Fibroblast of skin of abdomen (primary cell): ENCODE measurements around the gene SP140. TPM values are rescaled to one million over a fixed set of nuclear protein-coding genes. Genes with fewer than 3 reads are reported as not detected.
"Not testable (repeated sequence)": the region's sequence is repeated elsewhere in the genome, so short reads cannot be mapped to it uniquely, and the experiment has no call there.

ENCODE experiments used
- DNase-seq: peaks from one replicate; pipeline ENCODE4 v3.0.0-alpha.2; 2013
- polyA plus RNA-seq, 2 experiments: library from polyadenylated mRNA; unstranded; fragments of 120-200 nt; gene quantifications; one replicate each; pipeline ENCODE4 v1.2.1, GENCODE V29; 2013; ENCODE audit not compliant: insufficient read length in 2 of 2

Gene SP140
- not detected for polyA plus RNA-seq (2013, experiment 1 of 2; ENCODE audit: insufficient read length)
- polyA plus RNA-seq (2013, experiment 2 of 2; ENCODE audit: insufficient read length) = 0.25 TPM

DNA sequence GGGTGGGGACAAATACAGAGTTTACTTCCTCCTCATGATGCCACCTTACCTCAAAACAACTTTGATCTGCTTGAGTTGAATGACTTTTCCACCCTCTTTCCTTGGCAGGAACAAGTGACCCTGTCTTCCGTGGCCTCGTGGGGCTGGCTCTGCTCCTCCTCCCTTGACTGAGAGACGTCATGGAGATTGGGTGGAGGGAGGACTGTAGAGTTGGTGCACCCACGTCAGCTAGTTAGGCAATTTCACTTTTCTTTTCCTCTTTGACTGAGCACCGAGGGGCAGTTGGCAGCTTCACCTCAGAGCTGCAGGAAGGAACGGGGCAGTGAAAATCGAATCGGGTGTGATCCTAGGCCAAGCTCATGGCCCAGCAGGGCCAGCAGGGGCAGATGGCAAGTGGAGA, at the start of gene SP140:
SP140 (plus strand) TSS at position 251 of the 400 bp plus-strand sequence; CDS start at position 360, 109 bp downstream.
- DNase-seq = no peak

DNA sequence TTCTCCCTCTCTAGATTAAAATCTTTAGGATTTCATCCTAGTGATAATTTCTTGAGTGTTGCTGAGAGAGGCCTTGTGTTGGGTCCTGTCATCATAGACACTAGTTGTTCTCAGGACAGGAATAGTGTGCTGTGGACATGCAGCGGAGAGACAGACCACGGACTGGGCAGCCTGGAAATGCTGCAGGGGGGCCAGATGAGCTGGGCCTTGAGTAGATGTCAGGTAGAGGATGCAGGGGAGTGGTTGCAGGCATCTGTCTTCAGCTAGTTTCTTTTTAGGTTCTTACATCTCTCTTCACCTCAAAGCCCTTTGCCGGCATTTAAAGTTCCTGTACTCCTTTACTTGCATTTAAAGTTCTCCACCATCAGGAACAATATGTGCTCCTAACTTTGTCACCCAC, 48.5 kb upstream of the SP140 start:
- DNase-seq = no peak

- no peak for DNase-seq
Observed at GRCh38 chr2:230178546-230179485, 46.7 kb upstream of the SP140 start.

DNA sequence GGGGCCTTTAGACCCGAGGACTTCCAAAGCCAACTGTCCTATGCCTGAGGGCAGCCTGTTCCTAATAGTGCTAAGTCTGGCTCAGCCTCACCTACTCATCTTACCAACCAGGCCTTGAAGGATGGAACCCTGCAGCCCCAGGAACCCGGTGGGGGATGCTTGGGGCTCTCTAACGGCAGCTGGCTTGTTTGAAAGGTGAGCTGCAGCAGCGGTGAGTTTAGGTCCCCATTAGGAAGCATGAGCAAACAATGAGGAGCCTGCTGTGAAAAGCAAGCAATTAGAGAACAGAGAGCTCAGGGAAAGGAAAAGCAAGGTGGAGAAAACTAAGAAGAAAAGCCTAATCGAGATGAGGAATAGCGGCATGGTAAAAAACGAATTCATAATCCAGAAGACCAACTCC, 45.6 kb upstream of the SP140 start:
- no peak for DNase-seq

DNA sequence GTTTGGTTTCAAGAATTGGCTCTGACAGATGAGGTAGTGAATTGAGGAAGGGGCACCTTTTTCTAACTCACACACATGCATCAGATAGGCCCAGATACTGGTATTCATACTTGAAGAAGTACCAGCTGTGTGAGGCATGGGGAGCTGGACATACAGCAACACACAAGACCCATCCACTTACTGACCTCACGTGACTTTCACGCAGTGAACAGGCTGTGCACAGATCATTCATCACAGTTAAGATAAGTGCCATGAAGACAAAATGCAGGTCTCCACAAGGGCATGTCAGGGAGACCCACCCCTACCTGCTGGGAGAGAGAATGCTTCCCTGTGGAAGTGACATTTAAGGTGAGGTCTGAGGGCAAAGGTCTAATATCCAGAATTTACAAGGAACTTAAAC, 44.3 kb upstream of the SP140 start:
- no peak for DNase-seq

- DNase-seq = peak; percentile 3
Observed at GRCh38 chr2:230184727-230185578, 40.6 kb upstream of the SP140 start.

DNA sequence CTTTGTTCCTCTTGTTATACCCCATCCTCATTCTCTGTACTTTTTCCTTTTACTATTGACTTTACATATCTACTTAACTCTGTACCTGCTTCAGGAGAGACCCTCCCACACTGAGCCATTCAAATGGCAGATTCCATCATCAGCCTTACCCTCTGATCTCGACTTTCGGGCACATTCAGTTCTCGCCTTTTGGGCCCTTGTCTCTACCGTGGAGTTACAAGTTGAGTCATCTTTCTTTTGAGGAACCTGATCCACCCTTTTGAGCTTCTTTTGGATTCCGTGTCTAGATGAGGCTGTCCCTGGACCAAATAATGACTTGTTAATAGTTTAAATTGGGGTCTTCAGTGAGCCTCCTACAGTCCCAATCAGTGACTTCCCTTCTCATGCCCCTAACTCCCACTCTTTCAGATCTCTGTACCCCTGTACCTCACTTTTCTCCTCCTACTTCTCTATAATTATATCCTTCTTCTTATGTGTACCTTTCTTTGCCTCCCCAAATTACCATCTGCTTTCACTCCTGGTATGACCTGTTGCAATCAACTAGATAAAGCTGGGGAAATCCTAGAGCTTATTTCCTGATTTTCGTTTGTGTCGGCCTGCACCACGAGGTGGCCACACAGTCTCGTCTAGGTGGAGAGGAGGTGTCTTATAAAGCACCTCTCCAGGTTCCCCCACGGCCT, 23.0 kb upstream of the SP140 start:
- no peak for DNase-seq

DNA sequence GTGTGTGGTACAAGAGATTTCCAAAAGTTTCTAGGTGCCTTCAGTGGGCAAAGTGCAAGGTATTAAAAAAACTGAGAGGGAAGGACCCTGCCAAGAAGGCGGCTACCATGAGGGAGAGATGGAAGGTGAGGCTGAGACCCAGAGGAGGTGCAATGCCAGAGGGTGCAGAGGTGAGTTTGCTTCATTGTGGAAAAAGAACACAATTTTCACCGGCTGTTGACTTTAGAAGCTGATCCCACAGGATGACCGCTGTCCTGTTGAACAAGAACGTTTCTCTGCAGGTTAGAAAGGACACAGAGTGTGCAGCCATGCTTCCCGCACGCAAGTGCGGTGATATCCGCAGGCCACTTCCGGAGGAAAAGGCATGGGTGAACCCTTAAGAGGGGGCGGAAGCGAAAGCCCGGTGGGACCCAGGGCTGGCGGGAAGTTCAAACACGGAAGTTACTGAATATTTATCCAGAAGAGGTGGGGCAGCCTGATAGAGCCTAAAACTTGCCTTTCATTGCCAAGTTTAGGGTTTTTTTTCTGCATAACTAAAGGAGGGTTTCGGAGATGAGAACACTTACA, 22.3 kb upstream of the SP140 start:
- no peak for DNase-seq

- DNase-seq = no peak
Observed at GRCh38 chr2:230205034-230205433, 20.5 kb upstream of the SP140 start.

- DNase-seq = no peak
Observed at GRCh38 chr2:230205721-230206120, 19.8 kb upstream of the SP140 start.

GRCh38 chr2:230208576-230208975, 17.0 kb upstream of the SP140 start:
- DNase-seq = no peak

DNA sequence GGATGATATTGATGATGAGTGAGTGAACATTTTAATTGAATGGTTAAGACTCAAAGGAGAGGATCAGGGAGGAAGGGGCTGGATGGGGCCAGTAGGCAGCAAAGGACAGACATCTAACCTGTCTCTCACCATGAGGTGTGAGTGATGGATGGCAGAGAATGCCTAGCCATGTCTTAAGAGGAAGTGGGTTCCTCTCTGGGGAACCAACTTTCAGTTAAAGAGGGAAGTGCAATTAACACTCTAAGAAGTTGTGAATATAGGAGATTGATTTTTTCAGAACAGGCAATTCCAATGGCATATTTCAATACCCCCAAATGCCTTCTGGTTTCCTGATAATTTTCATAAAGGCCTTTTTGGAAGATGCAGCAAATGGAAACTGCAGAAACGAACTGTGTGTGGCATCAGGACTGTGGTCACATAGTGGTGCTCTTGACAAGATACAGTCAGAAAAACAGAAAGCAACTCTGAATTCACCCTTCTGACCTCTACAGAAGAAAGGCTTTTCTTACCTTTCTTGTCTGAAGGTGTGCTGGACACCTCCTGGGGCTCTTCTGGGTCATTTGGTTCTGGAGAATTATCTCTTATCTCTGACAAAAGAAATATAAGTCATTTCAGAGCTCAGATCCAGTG, 16.0 kb upstream of the SP140 start:
- DNase-seq = no peak

DNA sequence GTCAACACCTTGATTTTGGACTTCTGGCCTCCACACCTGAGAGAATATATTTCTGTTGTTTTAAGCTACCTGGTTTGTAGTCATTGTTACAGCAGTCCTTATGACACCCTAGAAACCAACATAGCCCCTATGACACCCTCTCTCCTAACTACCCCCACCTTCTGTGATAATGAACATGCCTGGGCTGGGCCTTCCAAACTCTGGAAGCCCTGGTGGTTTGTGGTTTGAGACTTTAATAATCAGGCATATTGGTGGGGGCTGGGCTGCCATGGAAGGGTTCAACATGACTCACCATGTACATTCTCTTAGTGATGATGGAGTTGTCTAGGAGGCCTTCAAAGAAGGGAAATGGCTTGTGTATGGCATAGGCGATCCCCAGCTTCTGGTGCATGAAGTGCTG, 9.0 kb upstream of the SP140 start:
- no peak for DNase-seq

DNA sequence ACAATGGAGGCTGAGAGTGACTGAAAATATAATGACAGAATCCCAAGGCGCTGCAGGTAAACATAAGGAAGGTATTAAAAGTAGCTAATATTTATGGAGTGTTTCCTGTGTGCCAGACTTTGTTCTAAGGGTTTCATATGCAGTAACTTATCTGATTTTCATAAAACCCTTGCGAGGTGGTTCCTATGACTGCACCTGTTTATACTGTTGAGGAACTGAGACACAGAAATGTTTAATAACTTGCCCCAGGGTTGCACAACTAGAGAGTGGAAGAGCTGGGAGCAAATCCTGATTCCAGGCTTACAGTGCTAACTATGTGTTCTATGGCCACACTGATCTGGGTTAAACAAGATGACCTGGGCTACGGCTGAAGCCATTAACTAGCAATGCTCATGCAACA, 8.1 kb upstream of the SP140 start:
- DNase-seq = no peak

- no peak for DNase-seq
Observed at GRCh38 chr2:230218421-230218820, 7.1 kb upstream of the SP140 start.

DNA sequence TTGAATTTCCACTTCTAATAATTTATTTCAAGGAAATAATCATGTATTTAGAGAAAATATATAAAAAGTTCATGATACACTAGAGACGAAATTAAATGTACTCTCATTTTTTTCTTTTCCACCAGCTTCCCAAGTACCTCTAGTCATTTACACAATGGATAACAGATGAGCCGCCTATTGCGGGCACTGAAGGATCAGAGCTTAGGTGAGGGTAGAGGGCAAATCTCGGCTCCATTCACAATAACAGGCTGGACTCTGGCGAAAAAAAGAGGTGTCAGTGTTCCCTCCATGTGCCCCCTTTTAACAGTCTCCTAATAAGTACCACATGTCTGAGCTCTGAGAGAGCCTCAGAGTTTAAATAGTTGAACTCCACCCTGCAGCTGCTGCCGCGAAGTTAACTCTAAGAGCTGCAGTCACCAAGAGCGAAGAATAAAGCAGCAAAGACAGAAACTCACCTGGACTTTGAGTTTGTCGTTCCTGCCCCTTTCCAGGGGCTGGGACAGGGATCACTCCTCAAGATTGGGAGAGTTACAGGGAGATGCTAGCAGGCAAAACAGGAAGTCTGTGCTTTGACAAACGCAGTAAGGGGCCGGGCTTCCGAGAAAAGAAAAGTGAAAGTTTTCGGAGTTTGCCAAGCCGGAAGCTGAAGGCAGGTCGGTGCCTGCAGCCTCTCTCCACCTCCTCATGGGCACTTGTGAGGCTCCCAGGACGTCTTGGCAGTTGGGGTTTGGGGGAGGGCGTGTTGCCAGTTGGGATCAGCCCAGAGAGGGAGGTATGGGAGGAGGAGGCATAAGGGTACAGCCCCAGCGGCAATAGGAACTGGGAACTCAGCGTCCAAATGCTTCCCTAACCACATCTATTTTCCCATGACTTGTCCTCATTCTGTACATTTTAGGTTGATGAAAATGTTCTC, 5.9 kb upstream of the SP140 start, which contains the start of gene SP110:
SP110 (minus strand) TSS at position 566 of the 913 bp plus-strand sequence. CDS start 3,057 bp downstream, outside the sequence.
- peak; percentile 78 for DNase-seq

DNA sequence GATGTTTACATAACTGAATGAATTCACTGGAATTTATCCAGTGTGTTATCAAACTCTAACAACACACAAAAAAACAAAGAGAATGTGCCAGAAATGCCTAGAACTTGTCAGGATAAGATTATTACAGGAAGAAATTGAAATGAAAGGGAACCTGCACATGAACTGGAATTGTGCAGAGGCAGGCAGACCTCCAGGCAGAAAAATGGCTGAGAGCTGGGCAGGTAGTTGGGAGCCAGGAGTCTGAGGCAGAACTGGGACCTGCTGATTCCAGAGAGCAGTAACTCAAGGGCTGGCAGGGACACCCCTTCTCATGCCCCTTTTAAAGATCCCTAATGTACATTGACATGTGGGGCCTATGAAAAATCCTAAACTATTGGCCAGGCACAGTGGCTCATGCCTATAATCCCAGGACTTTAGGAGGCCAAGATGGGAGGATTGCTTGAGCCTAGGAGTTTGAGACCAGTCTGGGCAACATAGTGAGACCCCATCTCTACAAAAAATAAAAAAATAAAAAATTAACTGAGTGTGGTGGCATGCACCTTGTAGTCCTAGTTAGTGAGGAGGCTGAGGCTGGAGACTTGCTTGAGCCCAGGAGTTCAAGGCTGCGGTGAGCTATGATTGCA, 5.1 kb upstream of the SP140 start:
- no peak for DNase-seq

- no peak for DNase-seq
Observed at GRCh38 chr2:230221493-230221892, 4.0 kb upstream of the SP140 start.

DNA sequence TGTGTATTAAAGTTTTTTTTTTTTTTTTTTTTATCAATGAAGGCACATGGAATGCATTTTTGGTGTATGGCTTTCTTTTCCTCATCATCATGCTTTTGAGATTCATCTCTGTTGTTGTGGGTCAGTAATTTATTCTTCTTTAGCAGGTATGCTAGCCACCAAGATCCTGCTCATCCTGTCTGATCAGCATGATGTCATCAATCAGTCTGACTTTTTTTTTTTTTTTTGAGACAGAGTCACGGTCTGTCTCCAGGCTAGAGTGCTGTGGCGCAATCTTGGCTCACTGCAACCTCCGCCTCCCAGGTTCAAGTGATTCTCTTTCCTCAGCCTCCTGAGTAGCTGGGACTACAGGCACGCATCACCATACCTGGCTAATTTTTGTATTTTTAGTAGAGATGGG, 2.7 kb upstream of the SP140 start:
- DNase-seq = not testable (repeated sequence)

GRCh38 chr2:230224458-230224857, 1.1 kb upstream of the SP140 start:
- no peak for DNase-seq
